ENCODE results near the gene ARID3B.

ARID3B gene

GRCh38 chr15:74608786-74609185, 67.8 kb downstream of the ARID3B start:
- DNase-seq: no peak

GRCh38 chr15:74609938-74610301, 68.9 kb downstream of the ARID3B start:
- DNase-seq: no peak

- DNase-seq: no peak
Observed at GRCh38 chr15:74610302-74610951, 69.4 kb downstream of the ARID3B start.

DNA sequence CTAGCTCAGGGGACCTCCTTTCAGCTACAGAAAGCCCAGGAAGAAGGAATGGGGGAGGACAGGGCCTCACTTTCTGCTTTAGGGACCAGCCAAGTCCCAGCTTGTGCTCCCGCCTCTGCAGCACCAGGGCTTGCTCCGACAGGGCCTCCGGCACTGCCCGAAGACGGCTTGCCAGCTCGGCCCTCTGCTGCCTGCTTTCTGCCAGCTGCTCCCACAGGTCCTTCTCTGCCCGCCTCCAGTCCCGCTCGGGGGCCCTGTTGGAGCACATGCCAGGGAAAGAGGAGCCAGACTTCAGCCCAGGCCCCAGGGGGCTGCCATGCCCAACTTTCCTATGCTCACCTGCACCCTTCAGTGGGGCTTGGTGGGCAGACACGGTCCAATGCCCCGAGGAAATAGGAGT, 70.3 kb downstream of the ARID3B start:
- DNase-seq: no peak

GRCh38 chr15:74611834-74612233, 70.8 kb downstream of the ARID3B start:
- no peak for DNase-seq

DNA sequence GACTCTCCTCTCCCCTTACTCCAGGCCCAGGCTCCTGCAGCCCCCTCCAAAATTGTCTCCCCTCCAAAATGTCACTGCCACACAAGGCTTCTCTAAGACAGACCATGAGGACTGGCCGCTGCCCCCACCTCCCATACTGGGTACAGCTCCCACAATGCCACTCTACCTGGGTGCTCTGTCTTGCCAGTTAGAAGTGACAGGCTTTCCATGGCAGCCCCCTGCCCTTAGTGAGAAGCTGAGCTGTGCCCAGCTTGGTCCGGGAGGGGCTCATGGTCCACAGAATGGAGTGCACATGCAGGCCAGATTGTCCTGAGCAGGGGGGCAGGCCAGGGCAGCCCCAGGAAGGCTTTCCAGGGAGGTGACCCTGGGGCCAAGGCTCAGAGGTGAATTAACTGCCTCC, 71.7 kb downstream of the ARID3B start:
- DNase-seq: no peak

DNA sequence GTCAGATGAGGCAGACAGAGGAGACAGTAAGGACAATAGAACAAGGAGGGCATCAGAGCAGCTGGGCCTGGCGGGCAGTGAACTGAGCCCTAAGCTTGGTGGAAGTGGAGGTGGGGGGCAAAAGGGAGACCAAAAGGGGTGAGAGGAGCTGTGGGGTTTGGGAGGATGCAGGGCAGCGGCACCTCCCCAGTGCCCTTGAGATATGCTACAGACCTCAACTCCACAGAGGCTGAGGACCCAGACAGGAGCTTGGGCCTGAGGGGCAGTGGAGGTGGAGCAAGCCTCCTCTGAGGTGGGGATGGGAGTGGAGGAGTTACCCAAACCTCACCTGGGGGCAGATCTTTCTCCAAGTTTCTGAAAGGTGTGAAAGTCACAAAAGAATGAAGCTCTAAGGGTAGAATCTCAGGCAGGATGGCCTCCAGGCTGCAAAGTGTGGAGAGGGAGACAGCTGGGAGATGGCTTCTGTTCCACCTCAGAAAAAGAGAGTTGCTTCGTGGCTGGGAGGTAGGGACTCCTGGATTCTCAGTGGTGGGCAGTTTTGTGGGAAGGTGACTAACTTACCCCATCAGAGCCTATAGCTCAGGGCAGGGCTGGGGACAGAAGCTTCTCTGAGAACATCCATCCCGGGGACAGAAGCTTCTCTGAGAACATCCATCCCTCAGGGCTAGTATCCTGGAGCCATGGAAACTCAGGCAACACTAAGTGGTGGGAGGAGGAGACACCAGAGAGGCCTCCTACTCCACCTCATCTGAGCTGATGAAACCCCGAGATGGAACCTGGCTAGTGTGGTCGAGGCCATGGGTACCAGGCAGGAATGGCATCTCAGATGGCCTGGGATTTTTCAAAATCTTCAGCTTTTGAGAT, 72.3 kb downstream of the ARID3B start:
- no peak for DNase-seq

DNA sequence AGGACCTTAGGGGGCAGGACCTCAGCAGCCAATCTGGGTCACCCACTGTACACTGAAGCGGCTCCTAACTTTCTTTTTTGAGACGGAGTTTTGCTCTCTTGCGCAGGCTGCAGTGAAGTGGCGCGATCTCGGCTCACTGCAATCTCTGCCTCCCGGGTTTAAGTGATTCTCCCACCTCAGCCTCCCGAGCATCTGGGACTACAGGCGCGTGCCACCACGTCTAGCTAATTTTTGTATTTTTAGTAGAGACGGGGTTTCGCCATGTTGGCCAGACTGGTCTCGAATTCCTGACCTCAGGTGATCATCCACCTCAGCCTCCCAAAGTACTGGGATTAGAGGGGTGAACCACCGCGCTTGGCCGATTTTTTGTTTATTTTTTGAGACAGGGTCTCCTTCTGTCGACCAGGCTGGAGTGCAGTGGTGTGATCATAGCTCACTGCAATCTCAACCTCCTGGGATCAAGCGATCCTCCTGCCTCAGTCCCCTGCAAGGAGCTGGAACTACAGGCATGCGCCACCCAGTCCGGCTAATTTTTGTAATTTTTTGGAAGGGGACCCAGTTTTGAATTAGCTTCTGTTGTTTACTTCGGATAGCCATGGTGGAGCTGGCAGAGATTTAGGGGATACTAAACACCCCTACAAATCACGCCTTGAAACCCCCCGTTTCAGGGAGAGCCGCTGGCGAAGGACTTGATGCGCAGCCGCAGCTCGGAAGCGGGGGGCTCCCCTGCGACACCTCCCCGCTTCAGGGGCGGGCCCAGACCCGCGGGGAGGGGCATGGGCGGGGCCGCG, 73.1 kb downstream of the ARID3B start:
- DNase-seq: no peak

DNA sequence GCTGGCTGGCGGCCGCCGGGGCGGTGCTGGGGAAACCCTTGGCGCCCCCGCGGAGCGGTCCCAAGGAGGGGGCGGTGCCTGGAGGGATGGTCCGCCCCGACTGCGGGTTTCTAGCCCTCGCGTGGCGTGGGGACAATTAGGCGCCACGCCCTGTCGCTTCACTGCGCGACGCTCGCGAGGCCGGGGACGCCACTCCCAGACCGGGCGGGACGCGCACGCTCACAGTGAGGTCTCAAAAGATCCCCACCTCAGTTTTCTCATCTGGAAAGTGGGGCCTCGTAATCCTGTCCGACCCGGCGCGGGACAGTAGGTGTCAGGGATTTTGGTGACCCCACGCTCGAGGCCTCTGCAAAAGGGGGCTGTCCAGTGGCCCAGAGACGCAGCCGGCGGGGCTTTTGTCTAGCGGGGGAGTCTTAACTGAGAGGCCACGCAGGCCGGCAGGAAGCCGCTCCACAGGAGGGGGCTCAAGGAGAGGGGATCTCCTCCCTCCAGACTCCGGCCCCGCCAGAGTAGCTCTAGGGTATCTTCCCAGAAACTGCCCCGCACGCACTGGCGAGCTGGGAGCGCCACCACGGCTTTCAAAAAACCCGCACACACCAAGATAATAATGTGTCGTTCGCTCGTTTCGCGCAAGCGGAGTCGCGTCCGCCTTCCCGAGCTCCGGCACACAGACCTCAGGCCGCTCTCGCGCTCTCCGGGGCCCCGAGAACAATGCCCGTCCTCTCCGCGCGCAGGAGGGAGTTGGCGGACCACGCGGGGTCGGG, 73.9 kb downstream of the ARID3B start:
- DNase-seq: peak; percentile 86

GRCh38 chr15:74615508-74616365, 74.7 kb downstream of the ARID3B start, which contains the start of gene CLK3:
CLK3 (plus strand) TSS chr15:74615836; CDS start chr15:74619197, 3,361 bp downstream.
- DNase-seq: peak; percentile 97

GRCh38 chr15:74616366-74616939, 75.4 kb downstream of the ARID3B start:
- DNase-seq: peak; percentile 62

DNA sequence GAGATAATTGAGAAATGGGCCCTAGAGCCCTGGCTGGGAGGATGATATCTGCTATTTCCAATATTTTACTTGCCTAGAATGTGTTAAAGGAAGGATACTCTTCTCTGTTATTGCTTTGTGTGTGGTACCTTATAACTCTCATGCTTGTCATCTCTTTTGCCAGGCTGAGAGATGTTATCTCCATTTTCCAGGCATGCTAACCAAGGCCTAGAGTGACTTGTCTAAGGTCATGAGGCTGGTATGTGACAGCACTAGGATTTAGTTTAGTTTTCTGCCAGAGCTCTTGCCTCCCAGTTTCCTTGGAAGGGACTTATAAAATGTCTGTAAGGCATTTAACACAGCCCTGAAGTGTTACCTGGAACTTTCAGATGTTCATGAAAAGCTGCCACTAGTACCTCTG, 76.0 kb downstream of the ARID3B start:
- no peak for DNase-seq

- no peak for DNase-seq
Observed at GRCh38 chr15:74618841-74619596, 78.0 kb downstream of the ARID3B start.

DNA sequence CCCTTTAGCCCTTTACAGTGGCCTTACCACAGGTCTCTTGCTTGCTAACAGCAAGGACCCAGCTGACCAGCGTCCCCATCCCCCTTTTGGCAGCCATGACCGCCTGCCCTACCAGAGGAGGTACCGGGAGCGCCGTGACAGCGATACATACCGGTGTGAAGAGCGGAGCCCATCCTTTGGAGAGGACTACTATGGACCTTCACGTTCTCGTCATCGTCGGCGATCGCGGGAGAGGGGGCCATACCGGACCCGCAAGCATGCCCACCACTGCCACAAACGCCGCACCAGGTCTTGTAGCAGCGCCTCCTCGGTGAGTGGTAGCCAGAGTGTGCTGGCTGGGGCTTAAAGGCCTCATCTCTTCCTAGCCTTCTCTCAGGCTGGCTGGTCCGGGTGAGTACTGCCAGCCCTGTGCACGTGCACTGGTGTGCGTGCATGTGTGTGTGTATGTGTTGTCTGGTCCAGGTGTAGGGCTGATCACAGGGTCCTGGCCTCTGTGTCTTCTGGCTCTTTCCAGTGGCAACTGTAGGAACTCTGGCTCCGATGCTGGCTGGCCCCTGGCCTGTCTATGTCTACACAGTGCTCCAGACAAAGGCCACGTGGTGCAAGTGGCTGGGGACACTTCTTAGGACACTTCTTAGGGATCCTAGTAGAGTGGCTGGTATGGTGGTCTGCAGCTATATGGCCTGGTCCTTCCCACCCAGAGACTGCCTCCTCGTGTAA, 79.1 kb downstream of the ARID3B start:
- no peak for DNase-seq

DNA sequence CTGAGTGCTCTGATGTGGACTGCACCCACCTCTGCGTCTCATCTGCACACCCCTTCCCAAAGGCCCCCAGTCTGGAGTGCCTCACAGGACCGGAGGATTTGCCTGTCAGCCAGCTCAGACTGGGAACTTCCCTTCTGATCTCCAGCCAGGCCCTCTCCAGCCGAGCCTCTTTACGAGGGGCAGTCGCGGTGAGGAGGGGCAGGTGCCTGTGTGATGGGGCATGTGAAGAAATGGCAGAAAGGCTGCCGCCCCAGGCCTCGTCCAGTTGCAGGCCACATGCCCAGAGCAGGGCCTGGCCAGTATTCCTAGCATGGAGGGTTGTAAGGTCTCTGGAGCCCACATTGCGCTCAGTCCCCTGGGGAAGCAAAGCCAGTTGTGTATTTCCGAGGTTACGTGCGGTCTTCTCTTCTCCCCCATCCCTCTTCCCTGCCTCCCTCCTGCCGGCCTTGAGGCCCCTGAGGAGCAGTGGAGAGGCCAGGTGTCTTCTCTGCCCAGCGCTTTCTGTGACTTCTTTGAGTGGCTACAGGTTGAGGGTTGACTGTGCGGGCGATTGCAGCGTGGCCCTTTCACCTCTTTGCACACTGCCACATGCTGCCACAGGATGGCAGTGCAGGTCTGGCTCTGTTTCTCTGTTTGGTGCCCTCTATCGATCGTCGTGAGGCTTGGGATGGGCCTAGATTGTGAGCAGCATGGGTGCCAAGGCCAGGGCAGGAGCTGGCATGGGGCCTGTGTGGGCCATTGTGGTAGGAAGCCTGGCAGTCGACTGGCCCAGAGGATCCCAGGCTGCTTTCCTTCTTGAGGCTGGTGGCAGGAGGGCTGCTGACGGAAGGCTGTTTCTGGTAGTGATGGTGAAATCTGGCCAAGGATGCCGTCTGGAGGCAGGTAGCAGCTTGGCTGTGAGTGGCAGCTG, 79.9 kb downstream of the ARID3B start:
- DNase-seq: peak; percentile 90

DNA sequence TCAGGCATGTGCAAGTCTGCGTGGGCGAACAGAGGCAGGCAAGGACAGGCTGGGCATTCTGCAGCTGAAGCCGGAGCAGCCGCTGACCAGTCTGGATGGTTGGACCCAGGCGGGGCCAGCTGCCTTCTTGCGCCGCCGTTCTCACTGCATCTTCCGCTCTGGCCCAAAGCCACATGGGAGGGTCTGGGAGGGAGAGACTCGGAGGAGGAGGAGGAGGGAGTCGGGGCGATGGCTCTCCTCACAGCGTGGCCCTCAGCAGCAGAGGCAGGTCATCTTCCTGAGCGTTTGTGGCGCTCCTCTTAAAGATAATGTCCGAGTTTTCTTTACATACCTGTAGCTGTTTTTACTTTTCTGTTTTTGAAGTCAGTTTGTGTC, 80.5 kb downstream of the ARID3B start:
- DNase-seq: no peak

GRCh38 chr15:74621936-74622335, 80.9 kb downstream of the ARID3B start:
- DNase-seq: no peak

GRCh38 chr15:74622758-74623157, 81.7 kb downstream of the ARID3B start:
- DNase-seq: no peak
